SU-DHL-6 (cell line): ENCODE measurements around the gene RAPH1.
"Not testable (repeated sequence)": the region's sequence is repeated elsewhere in the genome, so short reads cannot be mapped to it uniquely, and the experiment has no call there.

ENCODE experiments used
- CTCF ChIP-seq: fragments of 200-600 bp; sonication (generic); IDR thresholded peaks from one replicate; pipeline ENCODE4 v1.5.1; 2017; ENCODE audit warnings: antibody characterized with exemption, mild to moderate bottlenecking, low read length, moderate library complexity; ENCODE audit not compliant: insufficient read depth, poor library complexity, severe bottlenecking
- EZH2phosphoT487 ChIP-seq: fragments of 200-600 bp; sonication (generic), shearing (Covaris generic); conservative IDR thresholded peaks from 2 replicates; pipeline ENCODE4 v1.6.1; 2018; ENCODE audit warnings: mild to moderate bottlenecking, antibody characterized with exemption, low read length, moderate library complexity, mixed read lengths

GRCh38 chr2:203429643-203430042 is 105.5 kb downstream of the RAPH1 start:
- not testable (repeated sequence) for TF ChIP-seq CTCF, EZH2phosphoT487
